Stimulated activated CD8-positive, alpha-beta memory T cell treated with anti-CD3 and anti-CD28 coated beads, Interleukin-2, amount 100 ng/mL, for 1 hour (primary cell): ENCODE measurements around the gene SAMSN1.

Experiments used
- DNase-seq, 2 donors: peaks; one replicate each; pipeline ENCODE4 v3.0.0-alpha.2; 2020; ENCODE audit warnings: low read depth in 2 of 2

Gene SAMSN1

DNA sequence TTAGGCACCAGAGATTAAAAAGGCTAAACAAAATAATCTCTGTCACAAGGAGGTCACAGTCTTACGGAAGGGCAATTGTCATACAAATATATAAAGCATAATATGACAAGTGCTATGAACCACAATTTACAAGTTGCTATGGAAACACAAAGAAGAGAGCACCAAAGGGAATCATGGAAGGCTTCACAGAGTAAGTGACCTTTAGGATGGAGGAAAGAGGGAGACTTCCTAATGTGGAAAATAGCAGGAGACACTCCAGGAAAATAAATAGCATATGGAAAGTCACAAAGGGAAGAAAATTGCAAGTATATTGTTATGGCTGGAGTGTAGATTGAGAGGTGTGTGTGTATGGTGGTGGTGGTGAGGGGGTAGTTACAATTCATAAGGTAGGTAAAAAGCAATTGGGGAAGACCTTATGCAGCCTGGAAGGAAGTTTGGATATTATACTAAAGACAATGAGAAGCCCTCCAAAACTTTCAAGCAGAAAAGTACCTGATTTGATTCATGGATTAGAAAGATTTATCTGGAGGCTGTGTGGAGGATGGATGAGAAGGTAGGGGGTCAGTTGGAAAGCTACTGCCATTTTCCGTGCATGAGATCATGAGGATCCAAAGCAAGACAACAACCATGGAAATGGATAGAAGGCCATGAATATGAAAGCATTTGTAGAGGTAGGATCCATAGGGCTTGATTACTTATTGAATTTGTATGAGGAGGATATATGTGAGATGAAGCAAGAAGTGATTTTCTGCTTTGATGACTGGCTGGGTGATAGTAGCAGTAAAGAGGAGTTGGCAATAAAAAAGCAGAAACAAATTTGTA lies 61.7 kb downstream of the SAMSN1 start:
- no peak for DNase-seq

DNA sequence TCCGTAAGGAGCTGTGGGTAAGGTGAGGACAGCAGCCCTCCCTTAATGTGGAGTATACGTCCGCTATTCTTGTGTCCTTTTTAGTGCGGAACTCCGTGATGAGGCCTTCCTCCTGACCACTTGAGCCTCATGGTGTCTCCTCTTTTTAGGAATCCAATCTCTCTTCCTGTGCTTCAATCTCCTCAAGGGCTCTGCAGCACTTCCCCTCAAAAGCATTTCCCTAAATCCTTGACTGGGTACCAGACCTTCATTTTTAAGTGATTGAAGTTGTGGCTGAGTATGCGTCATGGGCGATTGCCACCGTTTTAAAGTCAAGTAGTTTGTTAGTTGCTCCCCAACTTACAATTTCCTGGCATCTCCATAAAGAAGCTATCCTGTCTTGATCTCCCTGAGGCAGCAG lies 62.8 kb downstream of the SAMSN1 start:
- DNase-seq = no peak

DNA sequence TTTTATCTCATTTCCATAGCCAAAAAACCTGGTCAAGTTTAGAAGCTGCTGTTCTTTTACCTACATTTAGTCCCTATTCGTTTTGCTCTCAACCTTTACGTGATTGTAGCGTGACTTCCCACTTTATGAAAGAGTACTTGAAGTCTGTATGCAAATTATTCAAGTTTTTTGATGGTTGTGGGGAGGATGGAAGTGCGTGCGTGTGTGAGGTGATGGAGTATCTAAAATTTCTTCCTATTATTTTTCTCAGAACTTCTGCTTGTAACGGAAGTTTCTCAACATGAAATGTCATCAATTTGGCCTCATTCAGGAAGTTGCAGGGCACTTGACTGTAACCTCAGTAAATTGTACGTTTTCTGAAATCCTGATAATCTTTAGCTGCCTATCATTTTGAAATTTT lies 64.0 kb downstream of the SAMSN1 start:
- no peak for DNase-seq

DNA sequence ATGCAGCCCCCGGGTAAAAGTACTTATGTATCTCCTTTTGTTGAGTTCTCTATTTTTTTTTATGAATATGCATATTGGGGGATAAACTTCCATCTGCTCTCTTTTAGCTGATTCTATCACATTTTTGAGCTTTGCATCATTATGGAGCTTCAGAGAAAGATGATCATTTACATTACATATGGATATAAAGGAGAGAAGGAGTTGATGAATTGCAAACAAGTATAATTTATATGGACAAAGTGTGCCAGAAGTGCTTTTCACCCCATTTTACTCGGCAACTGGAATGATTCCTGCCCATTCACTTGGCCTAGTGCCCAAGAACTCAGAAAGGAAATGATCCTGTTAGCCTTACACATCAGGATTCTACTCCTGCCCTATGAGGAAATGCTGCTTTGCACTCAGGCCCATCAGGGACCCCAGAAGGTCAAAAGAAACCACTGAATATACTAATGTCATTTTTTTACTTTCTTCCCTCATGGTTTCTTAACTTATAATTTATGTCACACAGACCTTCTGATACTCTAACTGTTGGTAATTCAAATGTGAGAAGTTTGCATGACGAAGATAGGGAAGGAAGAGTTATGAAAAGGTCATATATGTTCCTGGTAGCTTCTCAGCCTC lies 65.6 kb downstream of the SAMSN1 start:
- no peak for DNase-seq

DNA sequence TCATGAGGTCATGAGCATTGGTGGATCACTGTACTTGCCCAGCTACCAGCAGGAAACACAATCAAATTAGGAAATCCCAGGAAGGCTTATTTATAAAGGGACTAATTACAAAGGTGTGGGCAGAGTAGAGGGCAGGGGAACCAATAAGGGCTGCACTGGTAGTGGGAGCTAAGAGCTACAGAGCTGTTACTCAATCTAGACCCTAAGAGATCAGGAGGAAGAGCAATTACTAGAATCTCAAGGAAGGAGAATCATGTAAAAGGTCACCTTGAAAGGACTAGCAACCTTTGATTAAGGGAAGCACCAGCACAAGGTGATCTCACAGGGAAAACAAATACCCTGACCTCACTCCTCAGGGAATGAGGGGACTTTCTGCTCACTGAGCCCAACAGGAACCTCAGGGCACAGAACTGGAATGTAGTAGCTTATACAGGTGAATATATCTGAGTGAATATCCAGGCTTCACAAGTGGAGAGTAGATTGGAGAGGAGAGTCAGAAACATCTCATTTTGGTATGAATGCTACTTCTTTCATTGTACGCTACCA lies 66.8 kb downstream of the SAMSN1 start:
- DNase-seq = no peak

DNA sequence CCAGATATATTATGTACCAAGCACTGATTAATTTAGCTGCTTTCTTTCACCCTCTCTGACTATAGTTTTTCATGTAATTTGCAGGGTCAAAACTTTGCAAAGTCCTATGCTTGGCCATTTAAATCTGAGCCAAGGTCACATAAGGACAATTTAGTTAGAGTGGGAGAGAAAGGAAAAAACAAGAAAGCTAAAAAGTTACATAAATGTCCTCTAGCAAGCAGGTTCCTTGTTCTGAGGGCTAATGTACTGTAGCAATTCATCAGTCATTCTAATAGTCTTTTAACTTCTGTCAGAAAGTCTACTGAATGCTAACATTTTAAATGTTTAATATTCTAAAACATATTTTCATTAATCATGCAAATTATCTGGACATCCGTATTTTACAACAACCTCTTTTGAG lies 68.3 kb downstream of the SAMSN1 start:
- no peak for DNase-seq

DNA sequence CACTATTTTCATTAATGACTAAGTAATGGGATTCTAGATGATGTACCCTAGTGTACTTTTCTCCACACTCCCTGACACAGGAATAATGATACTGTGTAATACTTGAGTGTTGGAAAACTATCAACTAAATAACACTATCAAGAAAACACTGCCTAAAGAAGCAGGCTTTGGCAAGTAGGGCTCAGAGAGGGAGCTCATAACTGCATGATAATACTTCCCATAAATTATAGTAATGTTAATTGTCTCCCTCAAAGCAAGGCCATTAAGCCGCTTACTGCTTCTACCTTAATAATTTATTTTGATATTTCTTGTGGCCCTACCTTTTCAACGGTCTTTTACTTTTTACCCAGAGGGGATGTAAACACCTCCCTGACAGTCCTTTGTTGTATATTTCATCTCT lies 69.0 kb downstream of the SAMSN1 start:
- no peak for DNase-seq

DNA sequence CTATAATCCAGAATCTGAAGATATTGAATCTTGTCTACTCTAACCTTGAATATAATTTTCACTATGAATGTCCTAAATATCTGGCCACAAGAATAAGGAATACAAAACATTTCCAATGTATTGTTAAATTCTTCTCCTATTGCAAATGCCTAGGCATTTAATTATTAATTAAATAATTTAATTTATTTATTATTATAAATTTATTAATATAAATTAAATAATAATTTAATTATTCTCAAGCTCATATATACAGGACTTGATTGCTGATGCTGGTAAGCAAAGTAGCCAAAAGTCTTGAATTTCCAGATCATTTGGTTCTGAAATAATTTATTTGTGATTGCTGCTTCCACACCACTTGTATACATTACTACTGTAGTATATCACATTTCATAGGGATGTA lies 71.1 kb downstream of the SAMSN1 start:
- no peak for DNase-seq

DNA sequence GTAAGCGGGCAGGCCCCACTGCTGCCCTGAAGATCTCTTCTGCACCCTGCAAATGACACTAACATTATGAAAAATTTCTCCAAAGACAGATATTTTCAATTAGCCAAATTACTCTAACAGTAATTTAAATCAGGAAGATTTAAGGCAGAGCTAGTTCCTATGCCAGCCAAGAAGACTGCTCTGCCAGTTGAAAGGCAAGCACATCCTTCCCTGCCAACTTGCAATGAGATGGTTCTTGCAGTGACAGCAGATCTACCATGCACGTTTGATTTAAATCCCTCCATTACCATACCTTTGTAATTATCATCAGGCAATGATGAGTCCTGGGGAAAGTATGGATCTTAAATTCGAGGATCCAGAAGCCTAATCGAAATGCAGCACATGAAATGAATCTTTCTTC lies 76.5 kb downstream of the SAMSN1 start:
- DNase-seq = no peak

DNA sequence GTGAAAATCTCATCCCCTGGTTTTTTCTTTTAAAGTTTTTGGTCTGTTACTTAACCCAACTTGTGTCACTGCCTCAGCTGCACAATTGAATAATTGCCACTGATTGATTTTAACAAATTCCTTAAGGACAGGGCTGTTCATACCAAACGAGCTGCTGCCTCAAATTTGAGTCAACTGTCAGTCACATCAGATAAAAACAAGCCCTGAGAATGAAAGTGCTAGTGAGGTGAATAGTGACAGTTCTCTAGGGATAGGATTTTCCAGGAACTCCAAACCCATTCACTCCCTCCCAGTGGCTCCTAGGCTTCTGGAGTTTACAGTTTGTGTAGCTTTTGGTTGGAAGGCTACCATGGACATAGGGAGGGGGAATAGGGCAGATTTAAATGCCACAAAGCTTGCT lies 79.4 kb downstream of the SAMSN1 start:
- no peak for DNase-seq

DNA sequence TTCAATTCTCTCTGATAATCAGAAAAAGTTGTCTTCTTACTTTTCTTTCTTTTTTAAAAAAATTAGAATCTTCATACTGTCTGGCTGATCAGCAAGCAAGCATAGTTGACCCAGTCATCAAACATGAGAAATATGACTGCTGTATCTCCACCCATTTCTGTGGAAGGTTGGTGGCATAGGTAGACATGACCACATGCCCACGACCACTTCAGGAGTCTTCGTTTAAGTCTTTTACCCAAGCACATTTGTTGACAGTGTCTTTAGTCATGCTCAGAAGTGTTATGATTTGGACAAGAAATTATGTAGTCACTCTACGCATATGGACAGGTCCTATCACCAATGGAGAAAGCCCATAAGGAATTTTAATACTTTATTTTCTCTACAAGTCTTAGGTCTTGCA lies 88.4 kb downstream of the SAMSN1 start:
- DNase-seq = no peak

DNA sequence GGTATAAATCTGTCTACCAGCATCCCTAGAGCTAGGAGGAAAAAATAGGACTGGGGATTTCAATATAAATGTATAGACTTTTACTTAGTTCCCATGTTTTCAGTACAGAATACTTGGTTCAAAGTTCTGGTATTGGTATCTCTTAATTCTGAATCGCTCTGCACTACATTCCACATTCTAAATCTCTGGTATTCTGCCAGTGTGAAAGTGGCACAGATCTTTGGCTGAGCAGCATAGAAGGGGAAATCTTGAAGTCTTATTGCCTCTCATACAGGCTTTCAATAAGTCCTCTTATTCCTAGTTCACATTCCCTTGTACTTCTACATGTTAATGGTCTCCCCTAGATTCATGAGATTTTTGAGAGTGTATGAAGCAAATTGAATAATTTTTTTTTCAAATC lies 89.2 kb downstream of the SAMSN1 start:
- no peak for DNase-seq

DNA sequence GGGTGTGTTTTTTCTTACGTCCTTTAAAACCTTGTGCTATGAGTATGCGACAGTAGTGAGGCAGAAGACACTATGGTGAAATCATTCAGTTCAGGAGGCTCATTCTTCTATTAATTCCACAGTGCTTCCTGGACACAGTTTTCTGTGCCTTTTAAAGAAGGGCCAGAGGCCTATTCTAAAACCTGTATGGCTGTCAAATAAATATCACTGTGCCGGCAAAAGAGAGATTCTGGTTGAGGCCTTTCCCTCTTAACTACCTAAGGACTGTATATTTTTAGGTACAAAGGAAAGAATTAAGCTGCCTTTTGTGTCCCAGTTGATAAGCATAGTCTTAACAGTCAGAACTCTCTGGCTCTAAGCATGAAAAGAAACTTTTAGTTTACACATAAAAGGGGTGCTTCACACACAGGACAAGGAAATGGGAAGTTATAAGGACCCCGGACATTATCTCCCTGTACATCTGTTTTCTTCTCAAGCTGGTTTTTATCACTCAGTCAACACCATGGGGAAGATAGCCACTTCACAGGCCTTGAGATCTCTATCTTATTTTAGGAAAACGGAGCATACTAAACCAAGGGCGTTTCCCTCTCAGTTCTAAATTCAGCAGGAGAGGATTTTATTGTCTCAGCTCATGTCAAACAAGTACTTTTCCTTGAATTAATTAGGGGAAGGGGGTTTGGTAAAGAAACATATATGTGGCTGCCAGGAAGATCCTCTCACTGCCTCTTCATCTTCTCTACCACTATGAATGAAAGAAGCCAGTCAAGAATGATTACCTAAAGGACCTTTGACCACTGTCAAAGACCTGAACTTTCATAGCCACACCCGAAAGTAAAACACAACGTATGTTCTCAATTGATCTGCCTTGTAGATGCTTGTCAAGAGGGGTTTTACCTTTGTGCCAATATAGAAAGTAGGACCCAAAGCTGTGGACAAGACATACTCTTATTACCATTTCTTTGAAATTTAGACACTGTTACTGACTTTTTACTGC lies 91.8 kb downstream of the SAMSN1 start:
- DNase-seq = no peak

DNA sequence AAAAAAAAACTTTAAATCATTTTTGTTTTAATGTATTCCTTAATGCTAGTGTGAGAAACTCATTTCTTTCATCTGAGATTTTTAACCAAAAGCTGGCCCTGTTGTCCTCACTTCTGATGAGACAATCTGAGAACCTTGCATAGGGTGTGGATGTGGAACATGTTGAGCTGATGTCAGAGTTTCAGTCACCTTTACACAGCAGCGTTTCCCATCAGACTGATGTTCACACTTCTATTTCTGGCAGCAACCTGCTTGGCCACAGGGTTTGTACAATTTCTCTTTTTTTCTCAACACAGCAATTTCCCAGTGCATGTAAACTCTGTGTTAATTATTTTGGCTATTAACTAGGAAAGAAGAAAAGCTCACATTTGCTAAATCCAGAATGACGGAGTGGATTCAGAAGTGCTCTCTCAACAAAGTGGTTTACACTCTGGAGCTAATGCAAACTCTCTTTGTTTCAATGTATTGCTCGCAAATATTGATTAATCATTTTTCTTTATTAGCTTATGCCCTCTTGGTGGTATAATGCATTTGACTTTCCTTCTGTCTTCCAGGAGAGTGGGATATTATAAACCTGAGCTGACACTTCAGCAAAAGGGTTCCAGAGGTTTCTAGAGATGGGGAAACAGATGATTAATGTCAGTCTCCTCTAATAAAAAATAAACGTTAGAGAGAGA lies 92.6 kb downstream of the SAMSN1 start:
- no peak for DNase-seq

DNA sequence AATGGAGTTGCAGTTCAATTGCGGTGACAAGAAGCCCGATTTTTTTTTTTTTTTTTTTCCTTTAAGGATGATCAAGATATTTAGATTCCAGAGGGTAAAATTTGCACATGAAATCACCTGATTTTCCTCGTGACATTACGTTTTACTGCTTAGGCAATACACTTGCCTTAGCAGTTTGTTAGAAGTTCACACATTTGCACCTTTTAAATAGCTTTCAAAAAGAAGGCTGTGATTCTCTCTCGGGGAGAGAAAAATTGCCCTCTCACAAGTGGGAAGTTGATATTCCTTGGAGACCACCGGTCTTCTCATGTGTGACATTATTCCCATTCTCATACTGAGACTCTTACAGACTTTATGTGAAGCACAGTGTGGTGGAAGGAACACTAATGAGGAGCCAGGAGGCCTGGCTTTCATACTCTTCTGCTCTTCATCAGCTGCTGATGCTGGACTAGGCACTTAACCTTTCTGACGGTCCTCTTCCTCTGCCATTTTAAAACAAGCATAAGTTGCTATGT lies 93.3 kb downstream of the SAMSN1 start:
- DNase-seq = no peak

DNA sequence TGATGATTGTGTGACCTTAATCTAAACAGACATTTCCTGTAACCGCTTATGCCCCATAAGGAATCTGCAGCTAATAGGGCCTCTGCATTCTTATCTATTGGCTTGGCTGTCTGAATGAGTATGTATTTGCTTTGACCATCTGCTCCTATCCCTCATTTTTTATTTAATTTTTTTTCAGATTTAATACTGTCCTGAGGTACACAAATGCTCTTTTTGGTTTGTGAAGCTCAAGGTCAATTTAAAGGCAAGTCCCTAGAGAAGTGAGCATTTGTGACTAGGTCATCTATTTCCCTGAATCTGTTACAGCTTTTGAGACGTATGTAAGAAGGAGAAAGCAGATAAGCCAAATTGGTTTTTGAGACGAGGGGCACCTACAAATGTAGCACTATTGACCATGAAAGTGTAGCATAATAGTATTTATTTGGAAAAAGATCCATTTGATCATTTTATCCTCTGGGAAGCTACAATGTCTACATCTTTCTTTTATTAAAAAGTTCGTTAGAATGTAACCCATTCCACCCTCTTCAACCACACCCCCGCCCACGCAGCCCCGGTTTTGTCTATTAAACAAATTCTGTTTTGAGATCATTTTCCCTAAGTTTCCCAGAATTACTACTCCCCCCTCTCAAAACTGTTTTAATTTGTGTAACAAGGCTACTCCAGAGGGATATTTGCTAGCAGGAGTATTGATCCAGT lies 93.9 kb downstream of the SAMSN1 start:
- DNase-seq = no peak

DNA sequence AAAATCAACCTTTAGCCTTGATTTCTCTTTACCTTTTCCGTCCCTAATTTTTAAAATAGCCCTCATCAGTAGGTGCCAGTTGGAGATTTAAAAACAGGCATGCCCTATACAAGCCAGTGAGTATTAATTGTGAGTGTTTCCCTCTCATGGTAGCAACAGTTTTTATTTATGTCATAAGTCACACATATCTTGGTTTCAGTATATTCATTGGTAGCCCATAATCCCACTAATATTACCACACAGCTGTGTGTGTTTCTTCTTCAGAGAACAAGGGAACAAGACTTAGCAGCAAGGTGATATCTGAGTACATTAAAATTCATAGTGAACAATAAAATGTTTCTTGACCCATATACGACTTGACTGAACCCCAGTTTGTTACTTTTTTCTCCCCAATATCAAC lies 94.6 kb downstream of the SAMSN1 start:
- DNase-seq = no peak

DNA sequence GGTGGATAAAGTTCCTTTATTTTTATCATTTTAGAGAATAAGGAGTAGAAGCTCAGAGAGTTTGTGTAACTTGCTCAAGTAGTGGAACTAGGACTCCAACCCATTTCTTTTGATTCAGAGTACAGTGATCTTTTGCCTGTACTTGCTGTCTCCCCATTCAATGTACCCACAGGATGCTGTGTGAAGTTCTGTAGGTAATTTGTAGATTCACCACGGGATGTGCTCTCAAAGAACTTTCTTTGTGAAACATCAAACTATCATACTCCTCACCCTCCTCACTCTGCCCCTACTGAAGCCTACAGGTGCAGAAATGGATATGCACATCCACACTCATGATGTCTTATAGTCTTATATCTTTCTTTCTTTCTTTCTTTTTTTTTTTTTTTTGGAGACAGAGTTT lies 97.3 kb downstream of the SAMSN1 start:
- DNase-seq = no peak

DNA sequence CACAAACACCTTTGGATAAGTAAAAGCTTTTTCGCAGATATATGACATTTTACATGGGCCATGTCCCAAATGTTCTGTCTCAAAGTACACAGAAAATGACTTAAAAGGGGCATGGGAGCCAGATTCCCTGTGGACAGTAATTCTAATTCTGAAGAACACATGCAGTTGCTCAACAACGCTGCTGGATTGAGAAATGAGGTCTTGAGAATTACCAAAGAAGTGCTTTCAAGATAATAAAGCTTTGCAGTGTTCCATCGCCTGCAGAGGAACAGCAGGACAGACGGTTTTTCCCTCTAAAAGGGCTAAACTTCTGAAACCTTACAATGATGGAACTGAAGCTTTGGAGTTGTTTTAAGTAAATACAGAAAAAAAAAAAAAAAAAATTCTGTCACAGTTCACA lies 107.9 kb downstream of the SAMSN1 start:
- no peak for DNase-seq

DNA sequence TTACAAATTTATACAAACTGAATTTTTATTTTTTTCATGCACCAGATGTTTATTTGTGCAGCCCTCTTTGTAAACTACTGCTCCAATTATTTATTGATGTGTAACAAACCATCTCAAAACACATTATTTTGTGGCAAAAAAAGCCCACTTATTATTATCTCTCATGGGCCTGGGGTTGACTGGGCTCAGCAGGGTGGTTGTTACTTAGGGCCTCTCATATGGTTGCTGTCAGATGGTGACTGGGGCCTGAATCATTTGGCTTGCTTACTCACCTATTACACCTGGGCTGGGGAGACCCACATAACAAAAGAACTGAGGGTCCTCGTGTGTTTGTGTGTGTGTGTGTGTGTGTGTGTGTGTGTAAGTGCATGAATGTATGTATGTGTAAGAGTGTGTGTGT lies 110.7 kb downstream of the SAMSN1 start:
- no peak for DNase-seq
